SJSA1 (cell line): ENCODE results near the gene RNASE7. TPM values are rescaled to one million over a fixed set of nuclear protein-coding genes. Genes with fewer than 3 reads are reported as not detected.
A peak's percentile ranks its signal among the peaks of the same experiment; 100 is the strongest.

Experiments used
- DNase-seq, 2 experiments: peaks; one replicate each; pipeline ENCODE4 v3.0.0-alpha.2; 2015 to 2020; ENCODE audit warnings: low spot score in 2 of 2, low read depth in 1 of 2
- H3K27ac ChIP-seq: fragments of 250-450 bp; sonication (Bioruptor Pico); 2 replicates; pipeline ENCODE4 v1.5.1; 2020; ENCODE audit warnings: mild to moderate bottlenecking, moderate library complexity
- H3K27me3 ChIP-seq: fragments of 250-450 bp; sonication (Bioruptor Pico); replicated peaks from 2 replicates; pipeline ENCODE4 v1.5.1; 2020; ENCODE audit warnings: mild to moderate bottlenecking, moderate library complexity
- H3K36me3 ChIP-seq: fragments of 250-450 bp; sonication (Bioruptor Pico); 2 replicates; pipeline ENCODE4 v1.5.1; 2020; ENCODE audit warnings: mild to moderate bottlenecking
- H3K4me1 ChIP-seq: fragments of 250-450 bp; sonication (Bioruptor Pico); replicated peaks from 2 replicates; pipeline ENCODE4 v1.6.1; 2021; ENCODE audit warnings: mild to moderate bottlenecking
- H3K4me3 ChIP-seq: fragments of 250-450 bp; sonication (Bioruptor Pico); 2 replicates; pipeline ENCODE4 v1.5.1; 2020; ENCODE audit warnings: mild to moderate bottlenecking
- H3K9me3 ChIP-seq: fragments of 250-450 bp; sonication (Bioruptor Pico); replicated peaks from 2 replicates; pipeline ENCODE4 v1.5.1; 2020; ENCODE audit warnings: mild to moderate bottlenecking
- total RNA-seq: library from RNA; depleted of rRNA; stranded (reverse); fragments of >200 nt; shearing (Covaris generic); gene quantifications from 2 replicates; pipeline ENCODE4 v1.2.3, GENCODE V29; 2014

Gene RNASE7
- total RNA-seq, 1 experiment from 2014 or later = not detected

GRCh38 chr14:21058903-21059302 is 16.7 kb downstream of the RNASE7 start:
- DNase-seq = no peak
- H3K36me3 ChIP-seq = no peaks in the 10 kb centered on the region
- H3K27me3 ChIP-seq = no peaks in the 10 kb centered on the region
- H3K27ac ChIP-seq = no peak overlapping the region
- H3K9me3 ChIP-seq = no peaks in the 10 kb centered on the region
- H3K4me3 ChIP-seq = no peak overlapping the region
- peaks cover 11% of the 10 kb centered on the region for H3K4me1 ChIP-seq

GRCh38 chr14:21059842-21060613 is 17.9 kb downstream of the RNASE7 start:
- no peaks in the 10 kb centered on the region for H3K27me3 ChIP-seq
- no peaks in the 10 kb centered on the region for H3K9me3 ChIP-seq
- no peak for DNase-seq
- no peak overlapping the region for H3K4me3 ChIP-seq
- peaks cover 12% of the 10 kb centered on the region for H3K4me1 ChIP-seq
- no peaks in the 10 kb centered on the region for H3K36me3 ChIP-seq
- no peak overlapping the region for H3K27ac ChIP-seq

- H3K9me3 ChIP-seq = no peaks in the 10 kb centered on the region
- no peaks in the 10 kb centered on the region for H3K36me3 ChIP-seq
- no peak overlapping the region for H3K27ac ChIP-seq
- peaks cover 12% of the 10 kb centered on the region for H3K4me1 ChIP-seq
- no peak for DNase-seq
- no peak overlapping the region for H3K4me3 ChIP-seq
- no peaks in the 10 kb centered on the region for H3K27me3 ChIP-seq
Measured at GRCh38 chr14:21060614-21061346, 18.6 kb downstream of the RNASE7 start.

GRCh38 chr14:21061347-21061668 is 19.1 kb downstream of the RNASE7 start:
- no peaks in the 10 kb centered on the region for H3K9me3 ChIP-seq
- H3K36me3 ChIP-seq = no peaks in the 10 kb centered on the region
- DNase-seq = no peak
- no peak overlapping the region for H3K27ac ChIP-seq
- H3K4me1 ChIP-seq = peaks cover 12% of the 10 kb centered on the region
- no peaks in the 10 kb centered on the region for H3K27me3 ChIP-seq
- H3K4me3 ChIP-seq = no peak overlapping the region

- H3K36me3 ChIP-seq = no peaks in the 10 kb centered on the region
- H3K4me3 ChIP-seq = no peak overlapping the region
- peaks cover 13% of the 10 kb centered on the region for H3K4me1 ChIP-seq
- peak overlapping the region; percentile 11; the same call in 1 of the 2 replicates for H3K27ac ChIP-seq
- H3K27me3 ChIP-seq = no peaks in the 10 kb centered on the region
- H3K9me3 ChIP-seq = no peaks in the 10 kb centered on the region
- peak; percentile 53 to 68 for DNase-seq
Measured at GRCh38 chr14:21063479-21063878, 21.3 kb downstream of the RNASE7 start.

GRCh38 chr14:21066882-21067502 is 24.8 kb downstream of the RNASE7 start:
- no peak for DNase-seq
- Histone ChIP-seq H3K27me3 (no peaks in the 10 kb centered on the region), H3K9me3 (no peaks in the 10 kb centered on the region), H3K4me1 (peaks cover 35% of the 10 kb centered on the region), H3K27ac (no peak overlapping the region), H3K4me3 (no peak overlapping the region), H3K36me3 (0 out of 2 replicates have a peak, but pooled peaks cover 4% of the 10 kb centered on the region)

- Histone ChIP-seq H3K27ac (peak overlapping the region; percentile 78; the same call in 1 of the 2 replicates), H3K36me3 (peaks cover 20% of the 10 kb centered on the region), H3K9me3 (no peaks in the 10 kb centered on the region), H3K27me3 (no peaks in the 10 kb centered on the region), H3K4me1 (peaks cover 32% of the 10 kb centered on the region), H3K4me3 (peak overlapping the region; percentile 81)
- peak in 1 of 2 experiments; percentile 30 for DNase-seq
Measured at GRCh38 chr14:21068521-21069387, 26.6 kb downstream of the RNASE7 start.

- DNase-seq = peak; percentile 68 to 69
- Histone ChIP-seq H3K4me1 (peaks cover 29% of the 10 kb centered on the region), H3K27me3 (no peaks in the 10 kb centered on the region), H3K9me3 (no peaks in the 10 kb centered on the region), H3K27ac (peak overlapping the region; percentile 78), H3K4me3 (peak overlapping the region; percentile 81), H3K36me3 (peaks cover 28% of the 10 kb centered on the region)
Measured at GRCh38 chr14:21069388-21070082, 27.4 kb downstream of the RNASE7 start.

GRCh38 chr14:21070083-21070609 is 28.0 kb downstream of the RNASE7 start, which contains the start of gene ARHGEF40:
TSS of gene ARHGEF40 (plus strand) at chr14:21070304. CDS start at chr14:21070397, 93 bp downstream.
- H3K4me3 ChIP-seq = peak within 1 kb of the TSS; percentile 81
- no peaks in the 10 kb centered on the region for H3K27me3 ChIP-seq
- peak within 1 kb of the TSS; percentile 78 for H3K27ac ChIP-seq
- peaks cover 29% of the 10 kb centered on the region for H3K4me1 ChIP-seq
- no peaks in the 10 kb centered on the region for H3K9me3 ChIP-seq
- peak in 1 of 2 experiments; percentile 53 for DNase-seq
- H3K36me3 ChIP-seq = peaks cover 34% of the 10 kb centered on the region

- H3K4me3 ChIP-seq = peak overlapping the region; percentile 81
- H3K36me3 ChIP-seq = peaks cover 39% of the 10 kb centered on the region
- peak overlapping the region; percentile 78 for H3K27ac ChIP-seq
- H3K27me3 ChIP-seq = no peaks in the 10 kb centered on the region
- peaks cover 29% of the 10 kb centered on the region for H3K4me1 ChIP-seq
- peak; percentile 60 to 69 for DNase-seq
- H3K9me3 ChIP-seq = no peaks in the 10 kb centered on the region
Measured at GRCh38 chr14:21070610-21071224, 28.6 kb downstream of the RNASE7 start.

- Histone ChIP-seq H3K36me3 (peaks cover 46% of the 10 kb centered on the region), H3K4me3 (peak overlapping the region; percentile 81), H3K27me3 (no peaks in the 10 kb centered on the region), H3K9me3 (no peaks in the 10 kb centered on the region), H3K27ac (peak overlapping the region; percentile 78), H3K4me1 (peaks cover 29% of the 10 kb centered on the region)
- peak; percentile 83 to 95 for DNase-seq
Measured at GRCh38 chr14:21071225-21072030, 29.3 kb downstream of the RNASE7 start.
